ENCODE measurements around the gene TPST1.

Gene TPST1

GRCh38 chr7:66352071-66352470 is 146.9 kb downstream of the TPST1 start:
- Histone ChIP-seq H3K4me3 (ENCODE audit: low read depth, low read length) (no peak overlapping the region), H3K27ac (no peak overlapping the region), H3K27me3 (ENCODE audit: insufficient read depth, low read depth, severe bottlenecking) (no peaks in the 10 kb centered on the region), H3K9me3 (ENCODE audit: severe bottlenecking) (no peaks in the 10 kb centered on the region), H3K36me3 (no peaks in the 10 kb centered on the region)
- DNase-seq: no peak
- TF ChIP-seq CTCF (IDR thresholded peaks at IDR 0.05; ENCODE audit: low read depth, low read length): no peak

GRCh38 chr7:66353547-66353946 is 148.4 kb downstream of the TPST1 start:
- Histone ChIP-seq H3K27ac (no peak overlapping the region), H3K9me3 (ENCODE audit: severe bottlenecking) (no peaks in the 10 kb centered on the region), H3K36me3 (no peaks in the 10 kb centered on the region), H3K27me3 (ENCODE audit: insufficient read depth, low read depth, severe bottlenecking) (no peaks in the 10 kb centered on the region), H3K4me3 (ENCODE audit: low read depth, low read length) (no peak overlapping the region)
- no peak for DNase-seq
- TF ChIP-seq CTCF (IDR thresholded peaks at IDR 0.05; ENCODE audit: low read depth, low read length): no peak

- DNase-seq: no peak
- Histone ChIP-seq H3K4me3 (ENCODE audit: low read depth, low read length) (no peak overlapping the region), H3K27ac (no peak overlapping the region), H3K36me3 (no peaks in the 10 kb centered on the region), H3K27me3 (ENCODE audit: insufficient read depth, low read depth, severe bottlenecking) (no peaks in the 10 kb centered on the region), H3K9me3 (ENCODE audit: severe bottlenecking) (no peaks in the 10 kb centered on the region)
- TF ChIP-seq CTCF (IDR thresholded peaks at IDR 0.05; ENCODE audit: low read depth, low read length): no peak
Observed at GRCh38 chr7:66355756-66356155, 150.6 kb downstream of the TPST1 start.

GRCh38 chr7:66356277-66356721 is 151.2 kb downstream of the TPST1 start:
- H3K4me3 ChIP-seq (ENCODE audit: low read depth, low read length): no peak overlapping the region
- H3K27ac ChIP-seq: no peak overlapping the region
- H3K27me3 ChIP-seq (ENCODE audit: insufficient read depth, low read depth, severe bottlenecking): no peaks in the 10 kb centered on the region
- no peak for DNase-seq
- H3K9me3 ChIP-seq (ENCODE audit: severe bottlenecking): no peaks in the 10 kb centered on the region
- no peaks in the 10 kb centered on the region for H3K36me3 ChIP-seq
- TF ChIP-seq CTCF (IDR thresholded peaks at IDR 0.05; ENCODE audit: low read depth, low read length): no peak

- no peak for TF ChIP-seq CTCF (IDR thresholded peaks at IDR 0.05; ENCODE audit: low read depth, low read length)
- H3K4me3 ChIP-seq (ENCODE audit: low read depth, low read length): no peak overlapping the region
- H3K9me3 ChIP-seq (ENCODE audit: severe bottlenecking): no peaks in the 10 kb centered on the region
- H3K36me3 ChIP-seq: no peaks in the 10 kb centered on the region
- no peak overlapping the region for H3K27ac ChIP-seq
- H3K27me3 ChIP-seq (ENCODE audit: insufficient read depth, low read depth, severe bottlenecking): no peaks in the 10 kb centered on the region
- DNase-seq: no peak
Observed at GRCh38 chr7:66357087-66357486, 152.0 kb downstream of the TPST1 start.

GRCh38 chr7:66359656-66360211 is 154.6 kb downstream of the TPST1 start:
- DNase-seq: no peak

More at GRCh38 chr7:66359656-66360211, 154.6 kb downstream of the TPST1 start:
- no peak for TF ChIP-seq CTCF (IDR thresholded peaks at IDR 0.05; ENCODE audit: low read depth, low read length)
- Histone ChIP-seq H3K27ac (no peak overlapping the region), H3K4me3 (ENCODE audit: low read depth, low read length) (no peak overlapping the region), H3K9me3 (ENCODE audit: severe bottlenecking) (no peaks in the 10 kb centered on the region), H3K27me3 (ENCODE audit: insufficient read depth, low read depth, severe bottlenecking) (no peaks in the 10 kb centered on the region), H3K36me3 (no peaks in the 10 kb centered on the region)
